Stimulated activated CD4-positive, alpha-beta T cell treated with anti-CD3 and anti-CD28 coated beads, Interleukin-1b, Interleukin-23, amount 100 ng/mL, for 48 hours (primary cell): ENCODE results near the gene IGFLR1.
"Not testable (repeated sequence)": the region's sequence is repeated elsewhere in the genome, so short reads cannot be mapped to it uniquely, and the experiment has no call there.

ENCODE experiments used
- DNase-seq: peaks from one replicate; pipeline ENCODE4 v3.0.0-alpha.2; 2020

Gene IGFLR1

GRCh38 chr19:35739275-35740107 lies 2.8 kb downstream of the IGFLR1 start:
- DNase-seq, result no peak

GRCh38 chr19:35738887-35739229 lies 3.4 kb downstream of the IGFLR1 start:
- DNase-seq, result no peak

DNA sequence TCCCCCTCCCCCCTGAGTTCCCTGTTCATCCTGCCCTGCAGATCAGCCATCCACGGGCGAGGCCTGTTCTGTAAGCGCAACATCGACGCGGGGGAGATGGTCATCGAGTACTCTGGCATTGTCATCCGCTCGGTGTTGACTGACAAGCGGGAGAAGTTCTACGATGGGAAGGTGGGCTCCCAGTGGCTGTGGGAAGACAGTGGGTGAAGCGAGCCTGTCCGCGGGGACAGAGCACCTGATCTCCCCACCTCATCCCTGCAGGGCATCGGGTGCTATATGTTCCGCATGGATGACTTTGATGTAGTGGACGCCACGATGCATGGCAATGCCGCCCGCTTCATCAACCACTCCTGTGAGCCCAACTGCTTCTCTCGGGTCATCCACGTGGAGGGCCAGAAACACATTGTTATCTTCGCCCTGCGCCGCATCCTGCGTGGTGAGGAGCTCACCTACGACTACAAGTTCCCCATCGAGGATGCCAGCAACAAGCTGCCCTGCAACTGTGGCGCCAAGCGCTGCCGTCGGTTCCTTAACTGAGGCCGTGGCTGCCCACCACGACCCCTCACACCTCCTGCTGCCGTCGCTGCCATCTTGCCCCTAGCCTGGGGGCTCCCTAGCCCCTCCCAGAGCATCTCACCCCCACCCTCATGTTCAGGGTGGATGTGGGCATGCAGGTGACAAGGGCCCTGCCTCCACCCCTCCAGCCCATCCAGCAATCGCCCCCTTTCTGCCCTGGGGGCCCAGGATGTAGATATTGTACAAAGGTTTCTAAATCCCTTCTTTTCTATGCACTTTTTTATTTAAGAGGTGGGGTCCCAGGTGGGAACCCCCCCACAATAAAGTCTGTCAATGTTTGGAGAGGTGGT lies 4.0 kb downstream of the IGFLR1 start:
- DNase-seq, result no peak

DNA sequence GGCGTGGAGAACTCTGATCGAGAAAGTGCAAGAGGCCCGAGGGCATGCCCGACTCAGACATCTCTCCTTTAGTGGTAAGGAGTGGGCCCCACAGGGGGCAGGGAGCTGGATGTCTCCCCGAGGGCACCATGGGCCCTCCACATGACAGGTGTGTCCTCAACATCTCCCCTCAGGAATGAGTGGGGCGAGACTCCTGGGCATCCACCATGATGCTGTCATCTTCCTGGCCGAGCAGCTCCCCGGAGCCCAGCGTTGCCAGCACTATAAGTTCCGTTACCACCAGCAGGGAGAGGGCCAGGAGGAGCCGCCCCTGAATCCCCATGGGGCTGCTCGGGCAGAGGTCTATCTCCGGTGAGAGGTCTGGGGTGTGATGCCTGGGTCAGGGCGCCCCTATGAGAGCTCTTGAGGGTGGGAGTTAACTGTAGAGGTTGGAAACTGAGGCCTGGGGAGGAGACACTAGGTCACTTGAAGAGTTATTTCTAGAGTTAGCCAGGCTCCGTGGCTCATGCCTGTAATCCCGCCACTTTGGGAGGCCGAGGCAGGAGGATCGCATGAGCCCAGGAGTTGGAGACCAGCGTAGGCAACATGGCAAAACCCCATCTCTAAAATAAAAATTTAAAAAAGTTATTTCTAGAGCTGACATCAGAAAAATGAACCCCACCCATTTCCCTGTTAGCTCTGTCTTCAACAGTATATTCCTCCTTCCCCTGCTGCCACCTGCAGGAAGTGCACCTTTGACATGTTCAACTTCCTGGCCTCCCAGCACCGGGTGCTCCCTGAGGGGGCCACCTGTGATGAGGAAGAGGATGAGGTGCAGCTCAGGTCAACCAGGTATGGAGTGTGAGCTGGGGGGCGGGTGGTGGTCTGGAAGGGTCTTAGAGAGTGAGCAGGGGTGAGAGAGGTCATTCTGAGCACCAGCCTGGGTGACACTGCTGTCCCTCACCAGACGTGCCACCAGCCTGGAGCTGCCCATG lies 5.1 kb downstream of the IGFLR1 start:
- no peak for DNase-seq

DNA sequence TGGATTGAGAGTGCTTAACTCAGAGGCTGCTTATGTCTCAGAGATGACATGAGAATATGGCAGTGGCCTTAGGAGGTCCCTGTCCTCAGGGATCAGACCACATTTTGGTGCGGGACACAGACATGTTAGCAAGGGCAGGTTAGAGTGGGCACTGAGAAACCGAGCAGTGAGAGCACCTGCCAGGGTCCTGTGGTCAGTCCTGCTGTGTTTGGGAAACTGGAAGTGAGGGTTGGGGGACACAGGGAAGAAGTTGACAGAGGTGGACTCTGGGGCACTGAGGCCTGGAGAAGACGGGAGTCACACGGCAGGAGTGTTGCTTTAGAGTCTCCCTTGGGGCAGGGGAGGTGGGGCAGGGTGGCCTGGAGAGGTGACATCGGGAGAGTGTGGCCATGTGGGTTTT lies 7.4 kb downstream of the IGFLR1 start:
- no peak for DNase-seq

DNA sequence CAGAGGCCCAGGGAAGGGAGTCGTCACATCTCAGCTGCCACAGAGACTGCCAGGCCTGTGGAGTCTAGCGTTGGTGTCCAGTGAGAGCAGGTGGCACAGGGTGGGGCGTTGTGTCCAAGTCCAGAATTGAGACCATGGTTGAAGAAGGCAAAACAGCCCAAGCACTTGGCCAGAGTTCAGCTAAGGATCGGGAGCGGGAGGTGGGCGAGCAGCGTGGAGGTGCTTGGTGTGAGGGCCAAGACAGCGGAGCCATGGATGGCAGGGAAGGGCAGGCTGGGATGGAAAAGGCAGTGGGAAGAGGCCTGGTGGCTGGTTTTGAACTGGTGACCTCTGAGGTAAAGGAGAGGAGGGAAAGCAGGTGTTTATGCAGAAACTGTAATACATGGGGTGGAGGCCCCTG lies 8.0 kb downstream of the IGFLR1 start:
- DNase-seq, result no peak

DNA sequence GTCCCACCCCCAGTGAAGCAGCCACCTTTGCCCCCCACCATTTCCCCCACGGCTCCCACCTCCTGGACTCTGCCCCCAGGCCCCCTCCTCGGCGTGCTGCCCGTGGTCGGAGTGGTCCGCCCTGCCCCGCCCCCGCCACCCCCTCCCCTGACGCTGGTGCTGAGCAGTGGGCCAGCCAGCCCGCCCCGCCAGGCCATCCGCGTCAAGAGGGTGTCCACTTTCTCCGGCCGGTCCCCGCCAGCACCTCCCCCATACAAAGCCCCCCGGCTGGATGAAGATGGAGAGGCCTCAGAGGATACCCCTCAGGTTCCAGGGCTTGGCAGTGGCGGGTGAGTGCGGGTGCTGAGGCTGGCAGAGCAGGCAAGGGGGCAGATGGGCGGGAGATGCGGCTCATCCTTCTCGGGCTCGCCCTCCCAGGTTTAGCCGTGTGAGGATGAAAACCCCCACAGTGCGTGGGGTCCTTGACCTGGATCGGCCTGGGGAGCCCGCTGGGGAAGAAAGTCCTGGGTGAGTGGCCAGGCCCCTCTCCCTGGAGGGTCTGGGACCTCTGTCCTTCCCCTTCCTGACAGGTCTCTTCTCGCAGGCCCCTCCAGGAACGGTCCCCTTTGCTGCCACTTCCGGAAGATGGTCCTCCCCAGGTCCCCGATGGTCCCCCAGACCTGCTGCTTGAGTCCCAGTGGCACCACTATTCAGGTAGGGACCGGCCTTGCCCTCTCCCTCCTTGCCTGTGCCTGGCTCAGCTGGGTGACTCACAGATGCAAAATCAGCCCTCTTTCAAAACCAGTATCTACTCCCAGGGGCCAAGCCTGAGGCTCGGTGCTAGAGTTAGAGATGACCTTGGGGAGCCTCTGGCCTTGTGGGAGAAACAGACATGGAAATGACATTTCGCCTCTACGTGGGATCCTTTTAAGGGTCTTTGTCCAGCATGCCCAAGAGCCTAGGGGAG lies 8.8 kb downstream of the IGFLR1 start:
- no peak for DNase-seq

- no peak for DNase-seq
These were observed 9.6 kb downstream of the IGFLR1 start for GRCh38 chr19:35732540-35733179.

DNA sequence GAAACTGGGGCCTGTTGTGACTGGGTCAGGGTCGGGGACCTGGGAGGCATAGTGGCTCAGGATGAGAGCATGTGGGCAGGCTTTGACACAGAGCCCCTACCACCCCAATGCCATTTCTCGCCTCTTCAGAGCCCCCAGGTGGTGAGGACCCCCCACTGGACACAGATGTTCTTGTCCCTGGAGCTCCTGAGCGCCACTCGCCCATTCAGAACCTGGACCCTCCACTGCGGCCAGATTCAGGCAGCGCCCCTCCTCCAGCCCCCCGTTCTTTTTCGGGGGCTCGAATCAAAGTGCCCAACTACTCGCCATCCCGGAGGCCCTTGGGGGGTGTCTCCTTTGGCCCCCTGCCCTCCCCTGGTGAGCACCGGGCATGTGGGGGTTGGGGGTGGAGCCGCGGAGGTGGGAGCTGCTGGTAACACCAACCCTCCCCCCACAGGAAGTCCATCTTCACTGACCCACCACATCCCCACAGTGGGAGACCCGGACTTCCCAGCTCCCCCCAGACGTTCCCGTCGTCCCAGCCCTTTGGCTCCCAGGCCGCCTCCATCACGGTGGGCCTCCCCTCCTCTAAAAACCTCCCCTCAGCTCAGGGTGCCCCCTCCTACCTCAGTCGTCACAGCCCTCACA lies 10.4 kb downstream of the IGFLR1 start:
- no peak for DNase-seq

GRCh38 chr19:35731353-35731752 lies 10.9 kb downstream of the IGFLR1 start:
- DNase-seq, result no peak

- no peak for DNase-seq
These were observed 11.9 kb downstream of the IGFLR1 start for GRCh38 chr19:35730326-35730725.

DNA sequence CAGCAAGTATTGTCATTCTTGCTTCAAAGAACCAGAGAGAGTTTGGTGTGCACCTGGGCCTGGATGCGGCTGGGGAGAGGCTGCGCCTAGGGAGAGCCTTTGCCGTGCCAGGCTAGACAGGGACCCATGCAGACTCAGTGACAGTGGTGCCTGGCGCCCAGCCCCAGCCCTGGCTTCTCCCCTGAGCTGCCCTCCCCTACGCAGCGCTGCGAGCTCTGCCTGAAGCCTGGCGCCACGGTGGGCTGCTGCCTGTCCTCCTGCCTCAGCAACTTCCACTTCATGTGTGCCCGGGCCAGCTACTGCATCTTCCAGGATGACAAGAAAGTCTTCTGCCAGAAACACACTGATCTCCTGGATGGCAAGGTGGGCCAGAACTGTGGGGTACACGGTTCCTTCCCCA lies 12.5 kb downstream of the IGFLR1 start:
- DNase-seq, result no peak

- DNase-seq, result no peak
These were observed 13.2 kb downstream of the IGFLR1 start for GRCh38 chr19:35729021-35729420.

GRCh38 chr19:35727956-35728706 lies 14.1 kb downstream of the IGFLR1 start:
- no peak for DNase-seq

- no peak for DNase-seq
These were observed 14.9 kb downstream of the IGFLR1 start for GRCh38 chr19:35727053-35727955.

GRCh38 chr19:35725216-35725861 lies 16.9 kb downstream of the IGFLR1 start:
- DNase-seq, result no peak

DNA sequence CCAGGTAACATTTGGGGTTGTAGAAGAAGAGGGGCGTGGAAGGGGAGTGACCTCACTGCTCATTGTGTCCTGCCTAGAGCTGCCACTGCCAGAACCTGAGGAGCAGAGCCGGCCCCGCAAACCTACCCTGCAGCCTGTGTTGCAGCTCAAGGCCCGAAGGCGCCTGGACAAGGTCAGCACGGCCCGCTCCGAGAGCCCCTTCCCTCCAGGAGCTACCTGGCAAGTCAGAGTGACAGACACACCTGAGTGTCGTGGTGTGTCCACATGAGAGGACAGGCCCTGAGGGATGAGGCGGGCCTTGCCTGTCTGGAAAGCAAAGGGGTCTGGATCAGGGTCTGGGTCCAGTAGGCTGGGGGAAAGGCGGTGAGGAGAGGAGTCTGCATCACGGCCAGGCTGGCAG lies 17.7 kb downstream of the IGFLR1 start:
- no peak for DNase-seq

GRCh38 chr19:35724132-35724531 lies 18.1 kb downstream of the IGFLR1 start:
- not testable (repeated sequence) for DNase-seq
